ENCODE results near the gene LDLRAD3. TPM values are rescaled to one million over a fixed set of nuclear protein-coding genes. Genes with fewer than 3 reads are reported as not detected.

The LDLRAD3 gene
- total RNA-seq, 4 donors from 2014 or later = 39.7 to 50.9 (median 46.0) TPM

- Histone ChIP-seq H3K36me3 (no peaks in the 10 kb centered on the region), H3K4me1 (no peaks in the 10 kb centered on the region), H3K27ac (no peak overlapping the region), H3K27me3 (no peaks in the 10 kb centered on the region), H3K9me3 (no peaks in the 10 kb centered on the region), H3K4me3 (no peak overlapping the region)
- DNase-seq (ENCODE audit: low spot score in 2 of 2) = no peak
- WGBS = 85% methylated on average over 4 of the region's 4 CpGs
- TF ChIP-seq EP300 (IDR thresholded peaks at IDR 0.05) (no peak), CTCF (IDR thresholded peaks at IDR 0.05) (no peak), POLR2AphosphoS5 (IDR thresholded peaks at IDR 0.05) (no peak), POLR2A (IDR thresholded peaks at IDR 0.05) (no peak)
These were observed 26.2 kb upstream of the LDLRAD3 start for GRCh38 chr11:35917676-35918075.

GRCh38 chr11:35918716-35919115 is 25.1 kb upstream of the LDLRAD3 start:
- DNase-seq (ENCODE audit: low spot score in 2 of 2) = no peak
- H3K9me3 ChIP-seq = no peaks in the 10 kb centered on the region
- H3K27me3 ChIP-seq = no peaks in the 10 kb centered on the region
- H3K4me1 ChIP-seq = no peaks in the 10 kb centered on the region
- no peaks in the 10 kb centered on the region for H3K36me3 ChIP-seq
- TF ChIP-seq POLR2A (IDR thresholded peaks at IDR 0.05) (no peak), CTCF (IDR thresholded peaks at IDR 0.05) (no peak), POLR2AphosphoS5 (IDR thresholded peaks at IDR 0.05) (no peak), EP300 (IDR thresholded peaks at IDR 0.05) (no peak)
- no peak overlapping the region for H3K4me3 ChIP-seq
- no peak overlapping the region for H3K27ac ChIP-seq
- 77% methylated on average over 2 of the region's 2 CpGs for WGBS

GRCh38 chr11:35919244-35919643 is 24.6 kb upstream of the LDLRAD3 start:
- no peaks in the 10 kb centered on the region for H3K27me3 ChIP-seq
- no peaks in the 10 kb centered on the region for H3K9me3 ChIP-seq
- H3K4me1 ChIP-seq = no peaks in the 10 kb centered on the region
- no peak for DNase-seq (ENCODE audit: low spot score in 2 of 2)
- no peak overlapping the region for H3K4me3 ChIP-seq
- H3K27ac ChIP-seq = no peak overlapping the region
- TF ChIP-seq POLR2A (IDR thresholded peaks at IDR 0.05) (no peak), CTCF (IDR thresholded peaks at IDR 0.05) (no peak), EP300 (IDR thresholded peaks at IDR 0.05) (no peak), POLR2AphosphoS5 (IDR thresholded peaks at IDR 0.05) (no peak)
- no peaks in the 10 kb centered on the region for H3K36me3 ChIP-seq
- WGBS = 63% methylated on average over 3 of the region's 3 CpGs

DNA sequence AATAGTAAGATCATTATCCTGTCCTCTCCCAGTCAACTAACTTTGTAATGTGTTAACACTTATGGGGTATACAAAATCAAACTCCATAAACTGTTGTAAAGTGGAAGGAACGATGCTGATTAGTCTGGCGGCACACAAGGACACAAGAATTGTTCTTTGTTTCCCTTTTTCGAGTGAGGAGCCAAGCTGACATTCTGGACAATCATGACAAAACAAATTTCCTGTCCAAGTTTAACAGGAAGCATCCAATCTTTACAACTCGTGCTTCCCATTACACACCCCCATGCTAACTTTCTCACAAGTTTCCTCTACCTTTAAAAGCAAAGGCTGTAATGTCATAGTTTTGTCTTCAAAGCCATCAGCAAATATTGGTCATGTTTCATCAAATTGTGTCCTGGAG is 20.4 kb upstream of the LDLRAD3 start:
- peaks cover 15% of the 10 kb centered on the region for H3K4me1 ChIP-seq
- no peaks in the 10 kb centered on the region for H3K27me3 ChIP-seq
- 58% methylated on average over 4 of the region's 4 CpGs for WGBS
- TF ChIP-seq POLR2AphosphoS5 (IDR thresholded peaks at IDR 0.05) = no peak
- no peak for TF ChIP-seq CTCF (IDR thresholded peaks at IDR 0.05)
- TF ChIP-seq EP300 (IDR thresholded peaks at IDR 0.05) = no peak
- TF ChIP-seq POLR2A (IDR thresholded peaks at IDR 0.05) = no peak
- no peaks in the 10 kb centered on the region for H3K36me3 ChIP-seq
- DNase-seq (ENCODE audit: low spot score in 2 of 2) = no peak
- H3K4me3 ChIP-seq = no peak overlapping the region
- no peak overlapping the region for H3K27ac ChIP-seq
- H3K9me3 ChIP-seq = no peaks in the 10 kb centered on the region

GRCh38 chr11:35924811-35925210 is 19.1 kb upstream of the LDLRAD3 start:
- WGBS = 90% methylated on average over 1 of the region's 1 CpG
- Histone ChIP-seq H3K4me3 (no peak overlapping the region), H3K36me3 (no peaks in the 10 kb centered on the region), H3K27me3 (no peaks in the 10 kb centered on the region), H3K9me3 (no peaks in the 10 kb centered on the region), H3K4me1 (peaks cover 17% of the 10 kb centered on the region), H3K27ac (no peak overlapping the region)
- no peak for DNase-seq (ENCODE audit: low spot score in 2 of 2)
- TF ChIP-seq CTCF (IDR thresholded peaks at IDR 0.05) (no peak), POLR2AphosphoS5 (IDR thresholded peaks at IDR 0.05) (no peak), EP300 (IDR thresholded peaks at IDR 0.05) (no peak), POLR2A (IDR thresholded peaks at IDR 0.05) (no peak)

All from suprapubic skin (tissue), 4 donors.